ENCODE measurements around the gene STAB2.
"Not testable (repeated sequence)": the region's sequence is repeated elsewhere in the genome, so short reads cannot be mapped to it uniquely, and the experiment has no call there.

The STAB2 gene

GRCh38 chr12:103785243-103786031 is 198.4 kb downstream of the STAB2 start:
- no peak for DNase-seq

GRCh38 chr12:103786201-103786600 is 199.1 kb downstream of the STAB2 start:
- DNase-seq = no peak

GRCh38 chr12:103791350-103791920 is 204.4 kb downstream of the STAB2 start:
- DNase-seq = no peak

GRCh38 chr12:103793046-103793445 is 206.0 kb downstream of the STAB2 start:
- no peak for DNase-seq

GRCh38 chr12:103793512-103794045 is 206.5 kb downstream of the STAB2 start:
- no peak for DNase-seq

- DNase-seq = no peak
Measured at GRCh38 chr12:103794309-103795213, 207.5 kb downstream of the STAB2 start.

GRCh38 chr12:103798586-103798985 is 211.5 kb downstream of the STAB2 start:
- DNase-seq = no peak

GRCh38 chr12:103799504-103799856 is 212.4 kb downstream of the STAB2 start:
- DNase-seq = no peak

- peak; percentile 74 for DNase-seq
Measured at GRCh38 chr12:103799857-103800771, 213.0 kb downstream of the STAB2 start.

- DNase-seq = no peak
Measured at GRCh38 chr12:103801709-103802585, 214.9 kb downstream of the STAB2 start.

- DNase-seq = no peak
Measured at GRCh38 chr12:103802586-103802886, 215.5 kb downstream of the STAB2 start.

GRCh38 chr12:103803847-103804246 is 216.8 kb downstream of the STAB2 start:
- DNase-seq = no peak

GRCh38 chr12:103805655-103806360 is 218.7 kb downstream of the STAB2 start:
- DNase-seq = no peak

- no peak for DNase-seq
Measured at GRCh38 chr12:103806803-103807202, 219.7 kb downstream of the STAB2 start.

- DNase-seq = no peak
Measured at GRCh38 chr12:103807561-103808238, 220.6 kb downstream of the STAB2 start.

GRCh38 chr12:103808239-103808880 is 221.3 kb downstream of the STAB2 start:
- DNase-seq = no peak

- DNase-seq = no peak
Measured at GRCh38 chr12:103809154-103809553, 222.1 kb downstream of the STAB2 start.

- DNase-seq = not testable (repeated sequence)
Measured at GRCh38 chr12:103809639-103810038, 222.6 kb downstream of the STAB2 start.

GRCh38 chr12:103810111-103810510 is 223.0 kb downstream of the STAB2 start:
- DNase-seq = no peak

- DNase-seq = no peak
Measured at GRCh38 chr12:103811791-103812190, 224.7 kb downstream of the STAB2 start.

All from right forelimb (tissue), 1 donor.